Measurements from ENCODE around the gene TEAD4.

TEAD4 gene

DNA sequence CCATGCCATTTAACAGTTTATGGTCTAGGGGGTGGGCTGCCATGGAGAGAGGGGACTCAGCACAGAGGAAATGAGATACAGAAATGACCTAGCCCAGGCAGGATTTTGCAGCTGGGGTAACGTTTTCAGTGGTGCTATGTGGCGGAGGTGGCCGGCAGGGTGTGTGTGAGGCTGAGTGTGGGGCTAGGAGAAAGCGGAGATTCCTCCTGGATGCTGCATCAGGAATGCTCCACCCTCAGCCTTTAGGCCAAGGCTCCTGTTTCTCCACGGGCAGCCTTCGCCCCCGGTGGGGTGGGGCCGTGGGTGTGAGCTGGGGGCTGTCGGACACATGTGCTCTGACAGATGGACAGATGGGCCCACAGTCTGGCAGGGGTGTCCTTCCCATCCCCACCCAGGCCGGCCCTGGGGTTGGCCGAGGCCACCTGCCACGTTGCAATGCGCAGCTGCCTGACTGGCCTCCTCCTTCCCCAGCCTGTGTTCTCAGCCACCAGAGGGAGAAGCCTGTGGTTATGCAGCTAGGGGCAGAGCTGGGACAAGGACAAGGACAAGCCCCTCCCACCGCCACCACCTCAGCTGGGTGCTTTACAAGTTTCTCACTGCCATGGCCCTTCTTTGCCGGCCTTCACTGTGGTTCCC lies 44.3 kb downstream of the TEAD4 start:
- no peak for DNase-seq

DNA sequence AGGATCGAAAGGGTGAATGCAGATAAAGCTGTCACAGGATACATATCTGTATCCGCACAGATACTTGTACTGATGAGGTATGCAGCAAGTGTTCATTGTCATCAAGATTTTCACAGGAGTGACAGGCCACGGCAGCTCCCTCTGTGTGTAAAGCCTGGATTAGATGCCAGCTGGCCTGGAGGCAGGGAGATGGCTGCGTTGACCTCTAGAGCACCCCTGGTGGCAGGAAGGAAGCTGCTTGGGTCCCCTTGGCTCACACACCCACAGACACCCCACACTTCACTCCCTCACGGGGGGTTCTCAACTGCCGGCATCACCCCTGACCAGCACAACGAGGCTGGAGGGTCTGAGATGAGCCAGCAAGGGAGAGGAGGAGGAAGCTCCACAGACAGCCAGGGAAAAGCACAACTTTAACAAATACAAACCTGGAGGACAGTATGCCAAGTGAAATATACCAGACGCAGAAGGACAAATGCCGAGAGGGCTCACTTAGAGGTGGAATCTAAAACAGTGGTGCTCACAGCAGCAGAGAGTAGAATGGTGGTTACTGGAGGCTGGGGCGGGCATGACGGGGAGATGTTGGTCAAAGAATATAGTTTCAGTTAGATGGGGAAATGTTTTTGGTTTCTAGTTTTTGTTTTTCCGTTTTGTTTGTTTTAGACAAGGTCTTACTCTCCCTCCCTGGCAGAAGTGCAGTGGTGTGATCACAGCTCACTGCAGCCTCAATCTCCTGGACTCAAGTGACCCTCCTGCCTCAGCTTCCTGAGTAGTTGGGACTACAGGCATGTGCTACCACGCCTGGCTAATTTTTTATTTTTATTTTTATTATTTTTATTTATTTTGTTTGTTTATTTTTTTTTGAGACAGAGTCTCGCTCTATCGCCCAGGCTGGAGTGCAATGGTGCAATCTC lies 45.7 kb downstream of the TEAD4 start:
- no peak for DNase-seq

DNA sequence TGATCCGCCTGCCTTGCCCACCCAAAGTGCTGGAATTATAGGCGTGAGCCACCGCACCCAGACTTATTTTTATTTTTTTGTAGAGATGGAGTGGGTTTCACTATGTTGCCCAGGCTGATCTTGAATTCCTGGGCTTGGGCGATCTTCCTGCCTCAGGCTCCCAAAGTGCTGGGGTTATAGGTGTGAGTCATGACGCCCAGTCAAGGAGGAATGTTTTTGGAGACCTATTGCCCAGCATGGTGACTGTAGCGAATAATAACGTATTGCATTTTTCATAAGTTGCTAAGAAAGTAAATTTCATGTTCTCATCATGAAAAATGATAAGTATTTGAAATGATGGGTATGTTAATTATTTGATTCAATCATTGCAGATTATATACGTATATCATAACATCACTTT lies 46.5 kb downstream of the TEAD4 start:
- no peak for DNase-seq

DNA sequence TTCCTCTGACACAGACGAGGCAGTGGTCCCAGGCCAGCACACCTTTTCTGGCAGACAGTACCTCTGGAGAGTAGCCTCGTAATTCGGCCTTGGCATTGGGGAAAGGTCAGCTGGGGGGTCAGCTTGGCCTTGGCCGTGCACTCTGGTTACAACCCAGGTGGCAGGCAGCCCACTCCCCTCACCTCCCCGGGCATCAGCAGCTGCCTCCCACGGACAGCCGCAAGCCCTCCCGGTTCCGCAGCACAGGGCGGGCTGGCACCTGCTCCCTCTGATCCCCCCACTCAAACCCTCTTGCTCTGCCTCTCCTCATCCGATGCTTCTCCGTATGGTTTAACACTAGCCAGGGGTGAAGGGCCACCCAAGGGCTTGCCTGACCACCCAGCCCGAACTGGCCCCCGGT lies 50.6 kb downstream of the TEAD4 start:
- no peak for DNase-seq

DNA sequence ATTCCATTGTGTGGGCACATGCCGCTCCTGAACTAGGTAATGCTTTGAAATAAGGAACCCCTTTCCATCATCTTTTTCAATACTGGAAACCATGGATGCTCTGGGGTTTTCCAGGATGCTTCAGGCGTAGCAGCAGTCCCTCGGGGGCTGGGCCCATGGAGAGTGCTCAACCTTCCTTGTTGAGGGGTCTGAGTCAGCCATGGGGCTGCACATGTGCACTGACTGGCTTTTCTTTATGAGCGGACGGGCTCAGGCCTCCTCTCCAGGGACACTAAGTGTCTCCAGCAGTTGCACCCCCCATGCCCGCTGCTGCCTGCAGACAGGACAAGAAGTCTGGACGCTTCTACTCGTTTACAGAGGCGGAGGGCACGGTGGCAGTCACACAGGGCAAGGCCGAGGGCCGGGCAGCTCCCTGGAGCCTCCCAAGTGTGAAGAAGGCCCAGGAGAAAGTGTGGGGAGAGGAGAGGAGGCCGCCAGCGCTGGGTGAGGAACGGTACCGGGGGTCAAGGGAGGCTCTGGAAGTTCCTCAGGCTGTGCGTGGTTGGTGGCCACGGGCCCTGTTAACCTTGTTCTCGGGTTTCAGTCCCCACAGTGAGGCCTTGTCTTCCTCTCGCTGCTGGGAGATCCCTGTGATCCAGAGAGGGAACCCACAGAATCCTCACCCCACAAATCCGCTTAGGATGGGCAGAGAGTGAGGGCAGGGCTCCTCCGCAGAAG lies 51.2 kb downstream of the TEAD4 start:
- DNase-seq = no peak

DNA sequence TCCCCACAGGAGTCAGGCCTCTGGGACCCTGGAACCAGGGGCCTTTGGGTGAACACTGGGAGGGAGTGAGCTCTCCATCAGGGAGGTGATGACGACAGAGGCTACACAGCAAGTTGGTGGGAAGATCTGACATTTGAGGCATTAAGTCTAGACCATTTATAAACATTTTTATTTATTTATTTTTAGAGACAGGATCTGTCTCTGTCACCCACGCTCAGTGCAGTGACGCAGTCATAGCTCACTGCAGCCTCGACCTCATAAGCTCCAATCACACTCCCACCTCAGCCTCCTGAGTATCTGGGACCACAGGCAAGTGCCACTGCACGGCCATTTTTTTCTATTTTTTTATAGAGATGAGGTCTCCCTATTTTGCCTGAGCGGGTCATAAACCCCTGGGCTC lies 53.6 kb downstream of the TEAD4 start:
- no peak for DNase-seq

DNA sequence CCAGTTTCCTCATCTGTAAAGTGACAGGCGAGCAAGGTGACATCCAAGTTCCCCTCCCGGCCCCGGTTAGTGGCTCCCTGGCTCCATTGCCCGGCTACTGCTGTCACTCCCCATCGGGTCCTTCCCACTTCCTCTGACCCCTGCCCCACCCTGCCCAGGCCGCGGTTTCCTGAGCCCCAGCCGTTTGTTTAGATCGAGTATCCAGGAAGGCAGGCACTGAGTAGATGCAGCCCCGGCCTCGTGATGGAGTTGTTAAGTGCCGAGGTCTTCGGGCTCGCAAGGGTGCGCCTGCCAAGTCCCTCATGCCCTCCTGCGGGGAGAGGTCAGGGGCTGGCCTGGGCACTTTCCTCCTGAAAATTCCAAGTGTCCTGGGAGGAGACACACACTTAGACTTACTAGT lies 55.4 kb downstream of the TEAD4 start:
- no peak for DNase-seq

DNA sequence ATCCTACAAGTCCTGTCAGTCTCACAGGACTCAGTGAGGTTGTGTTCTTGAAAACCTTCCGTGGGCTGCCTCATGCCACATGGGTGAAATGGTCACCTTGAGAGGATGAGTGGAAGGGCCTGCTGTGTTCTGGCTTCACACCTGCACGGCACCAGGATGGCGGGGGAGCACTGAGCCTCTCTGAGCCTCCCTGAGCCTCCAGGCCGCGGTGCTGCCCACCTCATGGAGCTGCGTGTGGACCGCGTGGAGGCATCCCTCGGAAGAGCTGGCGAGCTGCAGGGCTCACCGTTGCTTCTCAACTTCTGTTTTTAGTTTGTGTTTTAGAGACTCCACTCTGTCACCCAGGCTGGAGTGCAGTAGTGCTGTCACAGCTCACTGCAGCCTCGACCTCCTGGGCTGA lies 56.2 kb downstream of the TEAD4 start:
- no peak for DNase-seq

DNA sequence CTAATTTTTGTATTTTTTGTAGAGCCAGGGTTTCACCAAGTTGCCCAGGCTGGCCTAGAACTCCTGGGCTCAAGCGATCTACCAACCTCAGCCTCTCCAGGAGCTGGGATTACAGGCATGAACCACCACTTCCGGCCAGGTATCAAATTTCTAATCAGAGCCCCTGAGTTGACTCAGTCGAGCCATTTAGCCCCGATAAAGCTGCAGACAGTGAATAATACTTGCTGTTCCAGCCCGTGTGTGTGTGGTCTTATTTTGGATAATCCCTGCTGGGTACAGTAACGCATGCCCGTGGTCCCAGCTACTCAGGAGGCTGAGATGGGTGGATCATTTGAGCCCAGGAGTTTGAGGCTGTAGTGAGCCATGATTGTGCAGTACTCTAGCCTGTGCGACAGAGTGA lies 57.0 kb downstream of the TEAD4 start:
- DNase-seq = no peak

DNA sequence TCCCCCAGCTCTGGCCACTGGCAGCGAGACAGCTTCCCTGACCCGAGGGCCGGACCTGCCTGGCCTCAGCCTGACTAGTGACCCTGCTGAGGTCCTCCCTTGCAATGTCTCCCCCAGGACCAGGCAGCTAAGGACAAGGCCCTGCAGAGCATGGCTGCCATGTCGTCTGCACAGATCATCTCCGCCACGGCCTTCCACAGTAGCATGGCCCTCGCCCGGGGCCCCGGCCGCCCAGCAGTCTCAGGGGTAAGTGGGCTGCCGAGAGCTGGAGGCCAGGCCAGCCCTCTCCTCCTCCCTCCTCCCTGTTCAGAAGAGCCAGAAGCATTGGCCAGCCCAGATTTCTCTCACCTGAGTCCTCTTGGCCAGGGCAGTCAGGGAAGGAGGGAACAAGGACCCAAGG lies 58.1 kb downstream of the TEAD4 start:
- no peak for DNase-seq

DNA sequence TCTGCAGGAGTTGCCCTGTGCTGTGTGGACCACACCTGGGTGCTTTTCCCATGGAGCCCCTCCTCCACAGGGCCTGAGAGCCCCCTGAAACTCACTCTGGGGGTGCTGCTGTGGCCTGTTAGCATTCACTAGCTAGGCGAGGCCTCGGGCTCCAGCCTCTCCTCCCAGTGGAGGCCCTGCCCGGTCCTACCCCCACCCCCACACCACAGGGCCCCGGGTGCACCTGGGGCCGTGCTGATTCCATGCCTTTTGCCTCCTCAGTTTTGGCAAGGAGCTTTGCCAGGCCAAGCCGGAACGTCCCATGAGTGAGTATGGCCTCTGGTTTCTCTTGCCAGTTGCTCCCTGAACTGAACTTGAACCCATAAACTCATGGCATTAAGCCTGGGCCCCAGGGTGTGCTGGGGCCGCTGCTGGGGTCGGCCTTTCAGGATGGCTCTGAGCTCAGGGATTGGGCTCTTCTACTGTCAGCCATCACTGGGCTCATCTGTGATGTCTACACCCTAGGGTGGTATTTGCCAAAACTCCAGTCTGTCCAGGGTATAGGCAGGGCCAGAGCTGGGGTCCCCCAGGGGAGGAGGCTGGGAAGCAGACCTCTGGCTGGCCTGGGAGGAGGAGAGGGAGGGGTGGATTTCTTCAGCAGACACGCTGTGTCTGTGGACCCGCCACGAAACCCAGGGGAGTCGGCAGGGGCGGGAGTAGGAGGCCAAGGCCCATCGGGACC lies 59.2 kb downstream of the TEAD4 start:
- no peak for DNase-seq

DNA sequence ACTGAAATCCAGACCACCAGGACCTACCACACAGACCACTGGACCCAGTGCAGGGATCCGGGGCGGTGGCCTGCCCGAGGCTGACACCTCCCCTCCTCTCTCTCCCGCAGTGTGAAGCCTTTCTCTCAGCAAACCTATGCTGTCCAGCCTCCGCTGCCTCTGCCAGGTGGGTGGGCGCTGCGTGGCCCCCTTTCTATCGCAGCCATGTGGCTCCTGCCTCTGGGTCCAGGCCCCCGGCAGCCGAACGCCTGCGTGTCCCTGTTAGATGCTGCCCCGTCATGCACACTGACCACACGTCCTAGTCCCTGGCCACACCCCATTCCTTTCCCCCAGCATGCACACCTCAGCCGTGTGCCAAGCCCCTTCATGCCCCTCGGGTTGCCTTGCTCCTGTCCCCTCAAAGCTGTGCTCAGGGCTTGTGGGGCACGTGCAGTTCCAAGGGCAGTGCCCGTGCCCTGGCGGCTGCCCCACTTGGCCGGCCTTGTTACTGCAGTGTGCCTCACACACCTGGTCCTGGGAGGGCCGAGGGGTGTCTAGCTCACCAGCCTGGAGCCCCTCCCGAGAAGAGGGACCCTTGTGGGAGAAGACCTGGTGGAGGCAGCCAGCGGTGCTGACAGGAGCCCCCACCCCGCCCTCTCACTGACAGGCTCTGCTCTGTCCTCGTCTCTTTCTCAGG lies 59.9 kb downstream of the TEAD4 start:
- DNase-seq = no peak

DNA sequence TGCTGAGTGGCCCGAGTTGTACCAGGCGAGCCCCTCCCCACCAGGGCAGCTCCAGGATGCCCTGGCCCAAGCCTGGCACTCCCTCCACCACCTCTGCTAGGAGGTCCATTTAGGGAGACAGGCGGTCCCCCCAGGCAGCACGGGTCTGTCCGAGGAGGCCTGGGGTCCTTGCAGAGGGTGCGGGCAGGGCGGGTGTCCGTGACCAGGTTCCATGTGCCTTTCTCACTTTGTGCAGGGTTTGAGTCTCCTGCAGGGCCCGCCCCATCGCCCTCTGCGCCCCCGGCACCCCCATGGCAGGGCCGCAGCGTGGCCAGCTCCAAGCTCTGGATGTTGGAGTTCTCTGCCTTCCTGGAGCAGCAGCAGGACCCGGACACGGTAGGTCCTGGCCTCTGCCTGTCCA lies 61.2 kb downstream of the TEAD4 start:
- DNase-seq = no peak

DNA sequence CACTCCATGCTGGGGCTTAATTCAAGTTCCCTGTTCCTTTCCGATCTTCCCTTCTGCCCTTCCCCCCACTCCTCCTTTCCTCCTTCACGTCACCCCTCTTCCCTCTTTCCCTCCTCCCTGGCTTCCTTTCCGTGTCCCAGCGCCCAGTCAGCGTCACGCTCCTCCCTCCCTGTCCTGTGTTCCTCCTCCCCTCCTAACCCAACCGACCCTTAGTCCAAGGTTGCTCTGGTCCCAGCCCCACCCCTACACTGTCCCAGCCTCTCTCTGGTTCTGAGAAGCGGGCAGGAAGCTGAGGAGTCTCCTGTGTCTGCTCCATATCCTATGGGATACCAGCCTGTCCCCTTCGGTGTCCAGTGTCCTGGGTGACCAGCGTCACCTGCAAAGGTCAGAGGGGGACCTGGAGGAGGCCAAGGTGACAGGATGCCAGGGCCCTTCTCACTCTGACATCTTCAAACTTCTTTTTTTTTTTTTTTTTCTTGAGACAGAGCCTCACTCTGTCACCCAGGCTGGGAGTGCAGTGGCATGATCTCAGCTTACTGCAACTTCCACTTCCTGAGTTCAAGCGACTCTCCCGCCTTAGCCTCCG lies 61.7 kb downstream of the TEAD4 start:
- DNase-seq = no peak

DNA sequence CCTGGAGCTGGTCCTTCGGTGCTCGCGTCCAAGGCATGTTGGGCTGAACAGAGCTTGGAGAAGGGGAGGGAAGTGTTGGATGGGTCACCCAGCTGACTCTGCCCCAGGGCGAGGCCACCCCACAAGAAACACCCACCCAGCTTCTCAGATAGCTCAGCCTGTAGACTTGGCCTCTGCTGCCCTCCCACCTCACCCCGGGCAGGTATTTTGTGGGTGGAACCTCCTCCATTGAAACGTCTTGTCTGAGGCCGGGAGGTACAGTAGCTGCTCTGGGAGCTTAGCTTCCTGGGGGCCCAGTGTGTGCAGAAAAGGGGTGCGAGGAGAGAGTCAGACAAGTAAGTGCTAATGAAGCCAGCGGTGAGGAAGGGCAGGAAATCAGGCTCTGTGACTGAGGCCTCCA lies 63.2 kb downstream of the TEAD4 start:
- no peak for DNase-seq

DNA sequence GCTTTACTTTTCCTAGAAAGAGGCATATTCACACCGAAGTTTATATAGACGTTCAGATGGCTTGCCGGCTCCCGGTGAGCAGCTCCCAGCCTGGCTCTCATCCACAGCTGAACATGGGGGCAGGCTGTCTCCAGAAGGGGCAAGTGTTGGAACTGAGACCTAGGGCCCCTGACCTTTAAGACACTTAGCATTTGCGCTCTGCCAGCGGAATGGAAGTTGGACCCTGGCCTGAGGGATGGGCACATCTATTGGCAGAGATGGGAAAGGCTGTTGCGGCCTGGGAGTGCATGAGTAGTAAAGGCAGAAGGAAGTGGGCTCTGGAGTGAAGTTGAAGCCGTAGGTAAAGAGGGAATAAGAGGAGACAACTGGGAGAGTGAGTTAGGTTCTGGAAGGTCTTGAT lies 63.8 kb downstream of the TEAD4 start:
- DNase-seq = no peak

DNA sequence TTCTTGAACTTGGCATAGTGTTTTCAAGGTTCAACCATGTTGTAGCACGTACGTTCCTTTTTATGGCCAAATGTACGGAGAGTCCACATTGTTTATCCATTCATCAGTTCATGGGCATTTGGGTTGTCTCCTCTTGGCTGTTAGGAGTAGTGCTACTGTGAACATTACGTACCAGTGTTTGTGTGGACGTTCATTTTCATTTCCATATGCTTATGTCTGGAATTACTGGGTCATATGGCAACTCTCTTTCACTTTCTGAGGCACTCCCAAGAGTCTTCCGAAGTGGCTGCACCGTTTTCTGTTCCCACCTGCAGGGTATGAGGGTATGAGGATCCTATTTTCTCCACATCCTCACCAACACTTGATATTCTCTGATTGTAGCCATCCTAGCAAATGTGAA lies 68.9 kb downstream of the TEAD4 start:
- DNase-seq = no peak

DNA sequence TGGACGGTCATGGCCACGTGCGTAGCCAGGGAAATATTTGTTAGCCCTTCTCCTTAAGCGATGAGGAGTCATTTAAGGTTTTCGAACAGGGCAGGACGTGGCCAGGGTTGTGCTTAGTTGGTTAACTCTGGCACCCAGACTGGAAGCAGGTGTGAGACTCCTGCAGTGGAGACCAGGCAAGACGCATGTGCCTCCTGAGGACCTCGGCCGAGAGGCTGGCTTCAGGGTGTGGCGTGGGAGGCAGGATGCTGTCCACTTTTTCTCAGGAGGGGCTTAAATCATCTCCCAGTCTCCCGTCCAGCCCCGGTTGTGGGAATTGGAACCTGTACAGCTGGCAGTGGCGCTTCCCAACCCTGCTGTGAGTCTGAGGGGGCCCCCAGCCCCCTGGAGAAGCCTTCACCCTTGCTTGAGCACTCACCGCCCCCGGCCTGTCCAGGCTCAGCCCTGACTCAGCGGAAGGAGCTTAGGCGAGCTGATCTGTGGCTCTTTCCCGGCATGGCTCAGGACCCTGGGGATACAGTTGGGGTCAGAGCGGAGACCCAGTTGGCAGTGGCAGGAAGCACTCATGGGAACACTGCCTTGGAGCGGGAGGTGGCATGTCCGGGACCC lies 71.7 kb downstream of the TEAD4 start:
- no peak for DNase-seq

DNA sequence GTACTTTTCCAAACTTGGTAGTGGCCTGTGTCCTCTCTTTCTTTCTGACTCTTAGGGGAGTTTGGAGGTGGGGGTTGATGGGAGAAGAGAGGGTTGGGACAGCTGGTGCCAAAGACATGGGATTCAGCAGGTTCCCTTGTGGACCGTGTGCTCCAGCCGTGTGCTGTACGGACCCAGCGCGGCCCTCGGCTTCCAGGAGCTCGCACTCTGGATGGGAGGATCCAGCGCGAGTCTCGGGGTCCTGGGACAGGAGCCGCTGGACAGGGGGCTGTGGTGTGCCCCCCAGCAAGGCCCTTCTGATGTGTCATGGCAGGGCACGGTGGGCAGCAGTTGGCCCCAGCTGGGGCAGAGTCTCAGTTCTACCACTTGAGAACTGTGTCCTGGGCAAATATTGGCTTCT lies 73.0 kb downstream of the TEAD4 start:
- no peak for DNase-seq

DNA sequence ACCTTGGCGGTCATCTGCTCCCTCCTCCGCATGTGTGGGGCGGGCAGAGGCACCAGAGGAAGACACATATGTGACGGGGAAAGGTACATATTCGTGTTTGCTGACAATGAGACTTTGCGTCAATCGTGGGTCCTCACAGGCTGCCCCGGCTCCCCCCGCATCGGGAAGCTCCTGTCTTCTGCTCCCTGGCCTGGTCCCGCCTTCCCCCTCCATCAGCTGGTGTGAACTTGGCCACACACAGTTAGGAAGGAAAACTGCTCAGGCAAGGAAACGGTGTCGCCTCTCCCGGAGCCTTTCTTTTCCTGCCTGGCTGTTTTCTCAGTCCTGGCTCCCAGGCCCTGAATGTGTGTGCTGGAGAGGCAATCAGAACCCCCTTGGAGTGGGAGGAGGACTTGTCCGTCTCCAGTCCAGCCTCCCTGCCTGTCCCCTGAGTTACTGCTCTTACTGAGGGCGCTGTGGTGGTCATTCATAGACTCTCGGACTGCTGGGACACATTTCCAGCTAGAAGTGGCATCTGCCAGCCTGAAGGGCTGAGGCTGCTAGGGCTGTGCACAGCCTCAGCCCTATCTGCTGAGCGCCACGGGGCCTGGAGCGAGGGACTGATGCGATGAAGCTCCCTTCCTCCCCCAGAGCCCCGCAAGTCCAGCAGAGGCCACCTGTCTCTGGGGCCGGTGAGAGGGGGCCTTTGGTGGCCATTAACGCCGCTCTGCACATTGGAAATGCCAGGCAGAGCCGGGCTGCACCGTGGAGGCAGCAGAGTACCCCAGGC lies 73.8 kb downstream of the TEAD4 start:
- no peak for DNase-seq

DNA sequence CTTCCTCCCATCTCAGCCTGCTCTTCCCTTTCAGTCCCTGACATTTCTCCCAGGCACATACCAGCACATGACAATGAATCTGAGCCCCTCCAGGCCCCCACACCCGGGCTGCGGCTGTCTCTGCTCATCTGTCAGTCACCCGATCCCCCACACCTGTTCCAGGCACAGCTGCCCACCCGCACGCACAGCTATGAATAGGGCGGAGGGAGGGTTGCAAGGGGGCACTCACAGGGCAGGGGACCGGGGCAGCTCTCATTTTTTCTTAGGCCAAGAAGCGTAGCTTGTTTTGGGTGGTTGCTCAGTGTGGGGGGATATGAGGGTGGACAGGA lies 74.3 kb downstream of the TEAD4 start:
- DNase-seq = no peak
